ENCODE data around the gene SDHAF3. TPM values are rescaled to one million over a fixed set of nuclear protein-coding genes. Genes with fewer than 3 reads are reported as not detected.
A peak's percentile ranks its signal among the peaks of the same experiment; 100 is the strongest.
"Not testable (repeated sequence)": the region's sequence is repeated elsewhere in the genome, so short reads cannot be mapped to it uniquely, and the experiment has no call there.

Gene SDHAF3
- total RNA-seq, 1 donor from 2014 or later: 19.3 TPM

DNA sequence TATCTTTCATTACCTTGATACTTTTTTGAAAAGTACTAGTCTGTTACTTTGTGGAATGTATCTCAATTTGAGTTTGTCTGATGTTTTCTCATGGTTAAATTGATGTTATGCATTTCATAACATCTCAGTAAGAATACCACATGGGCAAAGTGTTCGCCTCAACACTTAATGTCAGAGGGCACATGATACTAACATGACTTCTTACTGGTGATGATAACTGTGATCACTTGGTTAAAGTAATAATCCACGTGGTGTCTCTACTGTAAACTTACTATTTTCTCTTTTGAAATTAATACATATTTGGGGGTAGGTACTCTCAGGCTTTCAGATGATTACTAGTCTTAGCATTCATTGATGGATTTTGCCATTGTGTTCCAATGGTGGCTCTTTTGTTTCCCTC is 2.2 kb downstream of the SDHAF3 start:
- DNase-seq (no peak), ATAC-seq (ENCODE audit: poor library complexity) (no peak)
- intact Hi-C loops (cut with DNase I): no loop called here

DNA sequence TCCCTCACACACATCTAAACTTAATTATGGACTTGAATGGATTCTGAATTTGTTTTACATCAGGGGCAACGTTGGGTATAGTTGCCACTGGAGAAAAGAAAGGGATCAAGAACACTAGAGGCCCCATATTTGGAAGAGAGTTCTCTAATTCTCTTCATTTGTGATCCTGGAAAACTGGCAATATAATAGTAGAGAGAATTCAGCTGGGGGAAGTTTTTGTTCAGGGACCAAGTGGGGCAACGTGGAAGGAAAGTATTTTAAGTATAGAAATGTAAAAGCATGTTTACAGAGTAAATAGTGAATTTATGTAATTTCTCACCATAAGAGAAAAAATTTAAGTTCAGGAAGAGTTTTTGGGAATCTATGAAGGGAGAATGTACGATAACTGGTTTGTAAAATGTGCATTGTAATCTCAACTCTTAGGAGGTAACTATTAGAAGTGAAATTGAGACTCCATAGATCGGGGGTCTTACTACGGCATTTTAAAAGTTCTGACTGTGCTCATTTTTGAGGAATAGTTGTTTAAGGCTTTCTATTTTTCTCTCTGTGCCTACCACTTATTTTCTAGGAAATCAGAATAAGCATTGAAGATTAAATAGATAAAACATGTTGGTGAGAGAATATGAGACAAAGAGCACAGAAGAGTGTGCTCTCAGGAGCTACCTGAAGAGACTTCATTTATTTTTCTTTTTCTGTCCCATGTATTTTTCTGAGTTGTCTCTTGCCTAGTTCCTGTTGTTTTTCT is 3.4 kb downstream of the SDHAF3 start:
- ATAC-seq (ENCODE audit: poor library complexity) (no peak), DNase-seq (no peak)
- intact Hi-C loops (cut with DNase I): no loop called here

DNA sequence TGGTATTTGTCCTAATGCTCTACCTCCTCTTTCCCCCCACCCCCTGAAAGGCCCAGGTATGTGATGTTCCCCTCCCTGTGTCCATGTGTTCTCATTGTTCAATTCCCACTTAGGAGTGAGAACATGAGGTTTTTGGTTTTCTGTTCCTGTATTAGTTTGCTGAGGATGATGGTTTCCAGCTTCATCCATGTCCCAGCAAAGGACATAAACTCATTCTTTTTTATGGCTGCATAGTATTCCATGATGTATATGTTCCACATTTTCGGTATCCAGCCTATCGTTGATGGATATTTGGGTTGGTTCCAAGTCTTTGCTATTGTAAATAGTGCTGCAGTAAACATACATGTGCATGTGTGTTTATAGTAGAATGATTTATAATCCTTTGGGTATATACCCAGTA is 5.6 kb downstream of the SDHAF3 start:
- DNase-seq; intact Hi-C loops (cut with DNase I); ATAC-seq (ENCODE audit: poor library complexity): not testable (repeated sequence)

DNA sequence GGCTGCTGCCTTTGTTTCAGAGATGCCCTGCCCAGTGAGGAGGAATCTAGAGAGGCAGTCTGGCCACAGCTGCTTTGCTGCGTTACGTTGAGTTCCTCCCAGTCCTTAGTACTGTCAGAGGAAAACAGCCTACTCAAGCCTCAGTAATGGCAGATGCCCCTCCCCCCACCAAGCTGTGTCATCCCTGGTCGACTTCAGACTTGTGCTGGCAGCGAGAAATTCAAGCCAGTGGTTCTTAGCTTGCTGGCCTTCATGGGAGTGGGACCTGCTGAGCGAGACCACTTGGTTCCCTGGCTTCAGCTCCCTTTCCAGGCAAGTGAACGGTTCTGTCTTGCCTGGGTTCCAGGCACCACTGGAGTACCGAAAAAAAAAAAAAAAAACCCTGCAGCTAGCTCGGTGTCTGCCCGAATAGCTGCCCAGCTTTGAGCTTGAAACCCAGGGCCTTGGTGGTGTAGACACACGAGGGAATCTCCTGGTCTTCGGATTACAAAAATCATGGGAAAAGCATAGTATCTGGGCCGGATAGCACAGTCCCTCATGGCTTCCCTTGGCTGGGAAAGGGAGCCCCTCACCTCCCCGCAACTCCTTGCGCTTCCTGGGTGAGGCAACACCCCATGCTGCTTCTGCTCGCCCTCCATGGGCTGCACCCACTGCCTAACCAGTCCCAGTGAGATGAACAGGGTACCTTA is 9.1 kb downstream of the SDHAF3 start:
- no peak for ATAC-seq (ENCODE audit: poor library complexity)
- no peak for DNase-seq
- intact Hi-C loops (cut with DNase I): no loop called here

DNA sequence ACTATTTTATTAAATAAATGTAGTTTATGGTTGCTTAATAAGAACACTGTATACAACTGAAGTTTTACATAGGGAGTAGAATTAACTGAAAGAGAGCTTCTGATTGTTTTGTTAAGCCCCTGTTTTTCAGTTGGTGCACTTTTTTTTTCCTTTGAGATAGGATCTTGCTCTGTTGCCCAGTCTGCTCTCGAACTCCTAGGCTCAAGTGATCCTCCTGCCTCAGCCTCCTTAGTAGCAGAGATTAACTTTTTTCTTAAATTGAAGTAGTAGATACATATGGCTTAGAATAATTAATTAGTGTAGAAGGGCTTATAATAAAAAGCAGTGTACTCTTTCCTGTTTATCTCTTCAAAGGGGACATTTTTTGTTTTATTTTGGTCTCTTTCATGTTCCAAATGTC is 11.2 kb downstream of the SDHAF3 start:
- intact Hi-C loops (cut with DNase I): no loop called here
- DNase-seq: no peak
- ATAC-seq (ENCODE audit: poor library complexity): no peak

DNA sequence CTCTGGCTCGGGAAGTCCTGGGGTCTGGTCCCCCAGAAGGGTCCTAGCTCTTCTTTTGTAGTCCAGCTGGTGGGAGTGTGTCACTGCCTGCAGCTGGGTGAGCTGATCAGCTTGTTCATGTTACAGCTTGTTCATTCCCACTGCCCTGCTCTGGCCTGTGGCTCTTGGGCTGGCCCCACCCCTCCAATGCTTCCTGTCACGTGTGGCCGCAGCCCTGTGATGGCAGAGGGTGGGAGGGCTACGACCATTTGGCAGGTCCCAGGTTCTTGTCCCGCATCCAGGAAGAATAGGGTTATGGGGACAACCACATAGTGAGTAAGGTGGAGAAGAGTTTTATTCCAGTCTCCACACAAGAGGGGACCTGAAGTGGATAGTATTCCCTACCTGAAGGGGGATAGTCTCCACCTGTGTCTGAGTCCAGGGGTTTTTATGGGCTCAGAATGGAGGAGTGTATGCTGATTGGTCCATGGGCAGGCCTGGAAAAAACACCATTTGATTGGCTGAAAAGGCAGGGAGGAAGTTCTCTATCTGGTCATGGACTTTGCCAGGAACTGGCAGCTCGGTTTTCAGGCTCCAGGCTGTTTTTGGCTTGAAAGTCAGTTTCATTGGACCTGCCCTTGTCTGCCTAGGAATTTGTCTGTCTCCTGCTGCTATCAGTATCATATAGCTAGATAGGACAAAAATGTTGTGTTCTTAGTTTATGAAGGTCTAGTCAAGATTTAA is 13.1 kb downstream of the SDHAF3 start:
- DNase-seq (no peak), ATAC-seq (ENCODE audit: poor library complexity) (no peak)
- intact Hi-C loops (cut with DNase I): no loop called here

DNA sequence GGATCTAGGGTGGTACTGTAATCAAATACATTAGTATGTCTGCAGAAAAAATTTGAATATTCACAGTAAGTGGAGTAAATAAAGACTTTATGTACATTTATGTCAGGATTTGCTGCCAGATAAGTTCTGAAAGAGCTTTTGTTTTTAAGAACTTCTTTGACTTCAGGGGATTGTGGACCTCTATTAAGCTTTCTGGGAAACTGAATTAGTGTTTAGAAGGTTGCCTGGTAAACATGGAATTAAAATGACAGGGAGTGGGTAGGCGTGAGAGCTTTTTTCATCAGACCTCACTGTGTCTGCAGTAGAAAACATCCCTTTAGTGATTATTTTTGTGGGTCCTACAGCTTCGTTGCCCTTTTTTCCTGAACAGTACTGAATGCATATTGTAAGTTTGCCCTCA is 15.7 kb downstream of the SDHAF3 start:
- DNase-seq (no peak), ATAC-seq (ENCODE audit: poor library complexity) (no peak)
- intact Hi-C loops (cut with DNase I): no loop called here

DNA sequence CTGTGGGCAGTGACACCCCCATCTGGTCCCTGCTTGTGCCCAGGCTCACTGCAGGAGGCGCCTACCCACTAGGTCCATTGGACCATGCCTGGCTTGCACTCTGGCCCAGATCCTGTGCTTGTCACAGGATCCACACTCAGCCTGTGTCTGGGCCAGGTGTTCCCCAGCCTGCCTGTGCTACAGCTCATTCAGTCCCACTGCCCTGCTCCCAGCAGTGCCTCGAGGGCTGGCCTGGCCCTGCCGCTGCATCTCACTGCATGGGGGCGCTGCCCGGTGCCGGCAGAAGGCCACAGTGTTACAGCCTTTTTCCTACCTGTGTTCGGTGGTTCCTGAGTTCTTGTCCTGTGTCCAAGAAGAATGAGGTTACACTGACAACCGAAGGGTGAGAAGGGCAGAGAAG is 21.3 kb downstream of the SDHAF3 start:
- no peak for ATAC-seq (ENCODE audit: poor library complexity)
- no peak for DNase-seq
- intact Hi-C loops (cut with DNase I): no loop called here

DNA sequence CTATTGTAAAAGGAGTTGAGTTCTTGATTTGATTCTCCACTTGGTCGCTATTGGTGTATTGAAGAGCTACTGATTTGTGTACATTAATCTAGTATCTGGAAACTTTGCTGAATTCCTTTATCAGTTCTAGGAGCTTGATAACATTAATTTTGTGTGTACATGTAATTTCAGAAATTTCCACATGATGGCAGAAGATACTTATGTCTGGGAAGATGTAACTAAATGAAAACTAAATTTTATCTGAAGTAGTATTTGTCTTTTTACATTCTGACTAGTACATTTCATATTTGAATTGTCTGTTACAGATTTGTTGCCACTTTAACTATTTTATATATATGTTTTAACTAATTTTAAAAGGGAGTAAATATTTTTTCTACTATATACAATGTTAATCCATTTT is 27.6 kb downstream of the SDHAF3 start:
- intact Hi-C loops (cut with DNase I): no loop called here
- ATAC-seq (ENCODE audit: poor library complexity): no peak
- no peak for DNase-seq

DNA sequence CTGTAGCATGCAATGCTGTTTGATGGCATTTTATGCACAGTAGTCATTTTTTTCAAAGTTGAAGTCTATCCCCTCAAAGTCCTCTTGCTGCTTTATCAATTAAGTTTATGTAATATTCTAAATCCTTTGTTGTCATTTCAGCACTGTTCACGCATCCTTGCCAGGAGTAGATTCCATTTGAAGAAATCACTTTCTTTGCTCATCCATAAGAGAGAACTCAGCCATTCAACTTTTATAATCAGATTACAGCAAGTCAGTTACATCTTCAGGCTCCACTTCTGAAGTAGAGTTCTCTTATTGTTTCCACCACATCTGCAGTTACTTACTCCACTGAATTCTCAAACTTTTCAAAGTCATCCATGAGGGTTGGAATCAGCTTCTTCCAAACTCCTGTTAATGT is 32.3 kb downstream of the SDHAF3 start:
- ATAC-seq (ENCODE audit: poor library complexity) (no peak), DNase-seq (no peak)
- intact Hi-C loops (cut with DNase I): no loop called here

DNA sequence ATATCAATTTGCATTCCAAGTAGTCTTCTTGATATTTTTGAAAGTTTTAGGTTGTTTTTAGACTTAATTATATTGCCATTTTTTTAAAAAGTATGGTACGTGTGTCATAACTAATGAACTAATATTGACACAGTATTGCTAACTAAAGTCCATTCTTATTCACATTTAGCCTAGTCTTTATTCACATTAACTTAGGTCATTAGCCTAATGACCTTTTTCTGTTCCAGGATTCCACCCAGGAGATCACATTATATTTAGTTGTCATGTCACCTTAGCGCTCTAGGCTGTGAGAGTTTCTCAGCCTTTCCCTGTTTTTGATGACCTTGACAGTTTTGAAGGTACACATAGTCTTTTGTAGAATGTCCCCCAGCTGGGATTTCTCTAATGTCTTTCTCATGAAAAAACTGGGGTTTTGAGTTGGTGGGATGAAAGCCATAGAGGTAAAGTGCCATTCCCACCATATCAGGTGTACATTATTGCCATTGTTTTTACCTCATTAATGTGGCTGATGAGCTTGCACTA is 38.5 kb downstream of the SDHAF3 start:
- intact Hi-C loops (cut with DNase I): no loop called here
- ATAC-seq (ENCODE audit: poor library complexity): no peak

DNA sequence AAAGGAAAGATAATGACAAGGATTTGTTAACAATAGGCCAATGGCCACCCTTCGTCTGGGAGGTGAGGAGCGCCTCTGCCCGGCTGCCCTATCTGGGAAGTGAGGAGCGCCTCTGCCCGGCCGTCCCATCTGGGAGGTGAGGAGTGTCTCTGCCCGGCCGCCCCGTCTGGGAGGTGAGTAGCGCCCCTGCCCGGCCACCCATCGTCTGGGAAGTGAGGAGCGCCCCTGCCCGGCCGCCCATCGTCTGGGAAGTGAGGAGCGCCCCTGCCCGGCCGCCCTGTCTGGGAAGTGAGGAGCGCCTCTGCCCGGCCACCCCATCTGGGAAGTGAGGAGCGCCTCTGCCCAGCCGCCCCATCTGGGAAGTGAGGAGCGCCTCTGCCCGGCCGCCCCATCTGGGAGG is 42.5 kb downstream of the SDHAF3 start:
- ATAC-seq (ENCODE audit: poor library complexity); intact Hi-C loops (cut with DNase I); DNase-seq: not testable (repeated sequence)

More for the DNA sequence above, 38.5 kb downstream of the SDHAF3 start:
- no peak for DNase-seq

DNA sequence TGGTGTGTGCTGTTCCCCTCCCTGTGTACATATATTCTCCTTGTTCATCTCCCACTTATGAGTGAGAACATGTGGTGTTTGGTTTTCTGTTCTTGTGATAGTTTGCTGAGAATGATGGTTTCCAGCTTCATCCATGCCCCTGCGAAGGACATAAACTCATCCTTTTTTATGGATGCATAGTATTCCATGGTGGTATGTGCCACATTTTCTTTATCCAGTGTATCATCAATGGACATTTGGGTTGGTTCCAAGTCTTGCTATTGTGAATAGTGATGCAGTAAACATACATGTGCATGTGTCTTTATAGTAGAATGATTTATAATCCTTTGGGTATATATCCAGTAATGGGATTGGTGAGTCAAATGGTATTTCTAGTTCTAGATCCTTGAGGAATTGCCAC is 44.1 kb downstream of the SDHAF3 start:
- intact Hi-C loops (cut with DNase I); DNase-seq; ATAC-seq (ENCODE audit: poor library complexity): not testable (repeated sequence)

DNA sequence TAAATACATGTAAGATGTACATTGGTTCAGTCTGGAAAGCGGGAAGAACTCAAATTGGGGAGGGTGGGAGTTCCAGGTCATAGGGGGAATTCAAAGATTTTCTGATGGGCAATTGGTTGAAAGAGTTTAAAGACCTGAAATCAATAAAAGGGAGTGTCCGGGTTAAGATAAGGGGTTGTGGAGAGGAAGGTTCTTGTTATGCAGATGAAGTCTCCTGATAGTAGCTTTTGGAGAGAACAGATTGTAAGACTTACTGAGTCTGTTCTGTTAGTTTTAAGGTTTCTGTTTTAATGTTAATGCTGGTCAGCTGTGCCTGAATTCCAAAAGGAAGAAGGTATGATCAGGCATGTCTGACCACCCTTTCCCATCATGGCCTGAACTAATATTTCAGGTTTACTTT is 48.8 kb downstream of the SDHAF3 start:
- intact Hi-C loops (cut with DNase I): no loop called here
- DNase-seq: no peak
- ATAC-seq (ENCODE audit: poor library complexity): no peak

DNA sequence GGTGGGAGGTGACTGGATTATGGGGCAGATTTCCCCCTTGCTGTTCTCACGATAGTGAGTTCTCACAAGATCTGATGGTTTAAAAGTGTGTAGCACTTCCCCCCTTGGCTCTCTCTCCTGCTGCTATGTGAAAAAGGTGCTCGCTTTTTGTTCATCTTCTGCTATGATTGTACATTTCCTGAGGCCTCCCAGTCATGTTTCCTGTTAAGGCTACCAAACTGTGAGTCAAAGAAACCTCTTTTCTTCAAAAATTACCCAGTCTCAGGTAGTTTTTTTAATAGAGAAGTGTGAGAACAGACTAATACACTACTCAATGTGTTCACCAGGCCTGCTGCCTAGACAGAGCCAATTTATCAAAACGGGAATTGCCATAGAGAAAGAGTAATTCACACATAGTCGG is 49.7 kb downstream of the SDHAF3 start:
- intact Hi-C loops (cut with DNase I): no loop called here
- ATAC-seq (ENCODE audit: poor library complexity): no peak
- DNase-seq: no peak

DNA sequence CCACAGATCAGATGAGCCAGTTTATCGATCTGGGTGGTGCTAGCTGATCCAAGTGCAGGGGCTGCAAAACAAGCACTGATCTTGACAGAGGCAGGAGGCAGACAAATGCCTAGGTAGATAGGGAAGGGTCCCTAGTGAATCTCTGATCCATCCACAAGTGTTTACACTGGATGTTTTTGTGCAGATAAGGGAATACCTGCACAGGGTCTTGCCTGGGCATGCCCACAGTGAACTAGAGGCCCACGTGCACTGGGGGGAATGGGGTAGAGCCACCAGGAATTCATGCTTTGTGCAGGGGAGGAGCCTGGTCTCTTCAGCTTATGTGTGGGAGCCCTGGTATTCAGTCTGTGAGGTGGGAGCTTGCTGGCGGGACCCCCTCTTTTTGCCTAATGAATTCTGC is 50.3 kb downstream of the SDHAF3 start:
- ATAC-seq (ENCODE audit: poor library complexity) (no peak), DNase-seq (no peak)

DNA sequence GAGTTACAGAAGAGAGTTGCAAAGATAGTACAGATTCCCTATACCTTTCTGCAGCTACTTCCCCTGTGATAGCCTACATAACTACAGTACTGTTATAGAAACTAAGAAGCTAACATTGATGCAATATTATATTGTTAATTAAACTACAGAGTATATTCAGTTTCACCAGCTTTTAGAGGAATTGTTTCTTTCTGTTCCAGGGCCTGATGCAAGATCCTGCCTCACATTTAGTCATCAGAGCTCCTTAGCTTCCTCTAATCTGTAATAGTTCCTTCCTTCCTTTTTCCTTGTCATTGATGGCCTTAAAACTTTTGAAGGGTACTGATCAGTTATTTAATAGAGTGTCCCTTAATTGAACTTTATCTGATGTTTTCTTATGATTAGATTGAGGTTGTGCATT is 56.8 kb downstream of the SDHAF3 start:
- ATAC-seq (ENCODE audit: poor library complexity): no peak
- intact Hi-C loops (cut with DNase I): no loop called here
- no peak for DNase-seq

More for the DNA sequence above, 50.3 kb downstream of the SDHAF3 start:
- intact Hi-C loops (cut with DNase I): no loop called here

DNA sequence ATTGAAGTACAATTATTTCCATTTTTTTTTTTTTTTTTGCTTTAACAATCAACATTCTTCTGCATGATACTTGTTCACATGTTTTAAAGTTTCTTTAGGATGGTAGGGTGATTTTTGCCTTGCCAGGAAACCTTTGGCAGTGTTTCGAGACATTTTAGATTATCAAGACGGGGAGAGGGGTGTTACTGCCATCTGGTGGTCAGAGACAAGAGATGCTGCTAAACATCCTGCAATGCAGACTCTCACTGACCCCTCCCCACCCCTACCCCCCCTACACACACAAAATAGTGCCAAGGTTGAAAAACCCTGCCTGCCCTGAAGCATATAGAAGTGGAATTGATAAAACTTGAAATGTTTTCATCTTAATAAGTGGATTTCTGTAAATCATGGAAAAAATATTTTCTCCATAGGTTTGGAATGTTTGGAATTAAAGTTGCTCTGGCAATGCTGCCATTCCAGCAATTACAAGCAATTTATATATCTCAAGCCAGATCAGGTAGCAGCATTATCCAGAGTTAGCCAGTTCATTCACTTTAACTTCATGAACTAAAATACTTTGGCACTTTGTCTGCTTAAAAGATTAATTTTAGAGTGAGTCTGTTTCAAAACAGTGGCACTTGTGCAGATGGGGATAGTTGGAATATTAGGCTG is 62.1 kb downstream of the SDHAF3 start:
- DNase-seq: no peak
- intact Hi-C loops (cut with DNase I): loop anchor here (2.0 kb wide), 1 partner anchor 75 kb away; no protein-coding TSS in a partner anchor
- peak; percentile 74 for ATAC-seq (ENCODE audit: poor library complexity)

DNA sequence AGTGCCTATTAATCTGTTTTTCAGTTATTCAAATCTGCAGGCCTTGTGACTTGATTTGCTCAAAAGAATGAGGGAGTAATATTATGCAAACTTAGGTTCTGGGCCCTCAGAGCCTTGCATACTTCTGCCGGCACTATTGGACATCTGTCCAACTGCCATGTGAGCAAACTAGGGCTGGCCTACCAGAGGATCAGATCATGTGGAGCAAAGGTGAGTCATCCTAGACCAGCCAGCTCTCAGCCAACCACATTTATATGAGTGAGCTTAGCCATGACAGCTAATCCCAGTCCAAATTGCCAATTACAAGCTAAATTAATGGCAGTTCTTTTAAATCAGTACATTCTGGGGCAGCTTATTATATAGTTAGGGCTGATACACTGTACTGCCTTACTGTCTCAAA is 69.6 kb downstream of the SDHAF3 start:
- intact Hi-C loops (cut with DNase I): no loop called here
- ATAC-seq (ENCODE audit: poor library complexity) (no peak), DNase-seq (no peak)
